ENCODE results near the gene IRF4.

Gene IRF4

DNA sequence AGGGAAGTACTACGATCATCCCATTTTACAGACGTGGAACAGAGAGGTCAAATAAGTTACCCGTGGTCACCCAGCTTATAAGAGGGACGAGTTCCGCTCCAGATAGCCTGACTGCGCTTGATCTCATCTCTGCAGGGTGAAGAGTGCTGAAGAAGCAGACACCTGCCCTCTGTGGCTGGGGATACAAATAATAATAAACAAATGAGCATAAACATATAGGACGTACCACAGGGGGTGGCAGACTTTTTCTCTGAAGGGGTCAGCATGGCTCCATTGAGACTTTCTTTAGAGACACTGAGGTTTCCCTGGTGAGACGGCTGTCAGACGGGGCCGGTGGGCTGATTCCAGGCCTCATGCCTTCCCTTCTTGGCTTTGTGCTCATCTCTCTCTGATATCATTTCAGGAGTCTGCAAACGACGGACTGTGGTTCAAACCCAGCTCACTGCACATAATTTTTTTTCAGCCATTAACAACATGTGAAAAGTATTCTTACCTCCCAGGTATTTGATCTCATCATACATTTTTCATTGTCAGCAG, 47.1 kb downstream of the IRF4 start:
- no peaks in the 10 kb centered on the region for H3K27me3 ChIP-seq (ENCODE audit: control insufficient read depth, insufficient read depth, low read length)
- no peaks in the 10 kb centered on the region for H3K36me3 ChIP-seq (ENCODE audit: control insufficient read depth, insufficient read depth, low read length)
- no peaks in the 10 kb centered on the region; the same call in 1 of the 2 replicates for H3K4me1 ChIP-seq (ENCODE audit: control insufficient read depth, insufficient read depth, low read length)
- WGBS (ENCODE audit: insufficient coverage, insufficient read length) = no CpG with 5 or more reads among the region's 12 CpGs
- H3K27ac ChIP-seq (ENCODE audit: low read length) = no peak overlapping the region
- no peak overlapping the region for H3K4me3 ChIP-seq (ENCODE audit: low read length)
- no peaks in the 10 kb centered on the region for H3K9me3 ChIP-seq (ENCODE audit: control insufficient read depth, insufficient read depth, low read length)
- no peak for DNase-seq (ENCODE audit: low read depth, low spot score)

DNA sequence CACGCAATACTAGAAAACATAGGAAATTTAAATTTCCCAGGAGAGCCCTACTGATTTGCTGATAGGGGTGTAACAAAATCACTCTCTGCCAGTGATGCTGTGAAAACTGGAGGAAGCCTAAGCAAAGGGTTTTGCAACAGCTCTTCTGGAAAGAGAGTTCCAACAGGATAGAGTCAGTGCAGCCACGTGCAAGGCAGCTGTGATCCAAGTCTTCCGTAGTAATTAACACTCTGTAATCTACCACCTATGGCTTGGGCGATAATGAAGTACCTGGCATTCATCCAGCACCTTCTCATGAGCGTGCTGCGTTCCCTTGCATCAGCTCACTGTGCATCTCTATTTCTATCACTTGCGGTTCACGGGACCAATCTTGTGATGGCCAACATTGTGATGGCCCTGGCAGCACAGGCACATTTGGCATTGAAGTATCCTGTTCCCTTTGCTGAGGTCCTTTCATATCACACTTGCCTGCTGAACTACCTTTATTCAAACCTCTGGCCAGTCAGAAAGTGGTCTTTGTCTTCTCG, 48.2 kb downstream of the IRF4 start:
- no peaks in the 10 kb centered on the region for H3K9me3 ChIP-seq (ENCODE audit: control insufficient read depth, insufficient read depth, low read length)

DNA sequence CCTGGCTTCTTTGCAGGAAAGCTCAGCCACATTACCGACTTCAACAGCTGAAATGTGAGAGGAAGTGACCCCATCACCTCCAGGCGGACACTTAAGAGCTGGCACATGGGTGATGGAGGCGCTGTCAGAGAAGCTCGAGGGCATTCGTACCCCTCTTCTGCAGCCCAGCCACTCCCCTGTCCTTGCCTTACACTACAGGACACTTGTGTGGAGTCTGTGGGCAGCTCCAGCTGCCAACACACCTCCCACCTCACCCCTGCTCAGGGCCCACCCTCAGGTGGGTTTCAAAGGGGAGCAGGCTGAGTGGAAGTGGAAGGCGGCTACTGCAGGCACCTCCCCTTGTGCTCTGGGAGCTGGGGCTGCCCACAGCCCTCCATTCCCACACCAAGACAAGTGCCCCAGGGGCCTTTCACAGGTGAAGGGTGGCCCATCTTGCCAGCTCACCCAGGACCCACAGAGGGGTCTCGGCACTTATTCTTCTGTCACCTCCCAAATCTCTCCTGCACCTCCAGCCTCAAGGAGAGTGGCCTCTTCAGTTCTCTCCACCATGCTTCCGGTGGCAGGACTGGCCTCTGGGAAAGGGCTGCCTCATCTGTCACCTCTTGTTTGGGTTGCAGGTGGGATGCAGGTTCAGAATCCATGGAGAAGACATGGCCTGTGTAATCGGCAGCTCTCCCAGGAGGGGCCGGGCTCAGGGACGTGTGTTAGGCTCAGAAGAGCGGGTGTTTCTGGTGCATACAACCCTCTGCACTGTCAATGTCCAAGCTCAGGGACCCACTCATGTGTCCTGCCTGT, 49.8 kb downstream of the IRF4 start:
- no CpG with 5 or more reads among the region's 12 CpGs for WGBS (ENCODE audit: insufficient coverage, insufficient read length)
- no peaks in the 10 kb centered on the region for H3K9me3 ChIP-seq (ENCODE audit: control insufficient read depth, insufficient read depth, low read length)
- no peak for DNase-seq (ENCODE audit: low read depth, low spot score)
- no peaks in the 10 kb centered on the region for H3K27me3 ChIP-seq (ENCODE audit: control insufficient read depth, insufficient read depth, low read length)
- H3K27ac ChIP-seq (ENCODE audit: low read length) = no peak overlapping the region
- no peaks in the 10 kb centered on the region for H3K36me3 ChIP-seq (ENCODE audit: control insufficient read depth, insufficient read depth, low read length)
- H3K4me3 ChIP-seq (ENCODE audit: low read length) = no peak overlapping the region
- no peaks in the 10 kb centered on the region; the same call in 1 of the 2 replicates for H3K4me1 ChIP-seq (ENCODE audit: control insufficient read depth, insufficient read depth, low read length)

More for the DNA sequence above, 48.2 kb downstream of the IRF4 start:
- H3K27ac ChIP-seq (ENCODE audit: low read length) = no peak overlapping the region
- H3K4me3 ChIP-seq (ENCODE audit: low read length) = no peak overlapping the region
- no peak for DNase-seq (ENCODE audit: low read depth, low spot score)
- H3K36me3 ChIP-seq (ENCODE audit: control insufficient read depth, insufficient read depth, low read length) = no peaks in the 10 kb centered on the region
- WGBS (ENCODE audit: insufficient coverage, insufficient read length) = no CpG with 5 or more reads among the region's 9 CpGs
- no peaks in the 10 kb centered on the region; the same call in 1 of the 2 replicates for H3K4me1 ChIP-seq (ENCODE audit: control insufficient read depth, insufficient read depth, low read length)
- no peaks in the 10 kb centered on the region for H3K27me3 ChIP-seq (ENCODE audit: control insufficient read depth, insufficient read depth, low read length)

DNA sequence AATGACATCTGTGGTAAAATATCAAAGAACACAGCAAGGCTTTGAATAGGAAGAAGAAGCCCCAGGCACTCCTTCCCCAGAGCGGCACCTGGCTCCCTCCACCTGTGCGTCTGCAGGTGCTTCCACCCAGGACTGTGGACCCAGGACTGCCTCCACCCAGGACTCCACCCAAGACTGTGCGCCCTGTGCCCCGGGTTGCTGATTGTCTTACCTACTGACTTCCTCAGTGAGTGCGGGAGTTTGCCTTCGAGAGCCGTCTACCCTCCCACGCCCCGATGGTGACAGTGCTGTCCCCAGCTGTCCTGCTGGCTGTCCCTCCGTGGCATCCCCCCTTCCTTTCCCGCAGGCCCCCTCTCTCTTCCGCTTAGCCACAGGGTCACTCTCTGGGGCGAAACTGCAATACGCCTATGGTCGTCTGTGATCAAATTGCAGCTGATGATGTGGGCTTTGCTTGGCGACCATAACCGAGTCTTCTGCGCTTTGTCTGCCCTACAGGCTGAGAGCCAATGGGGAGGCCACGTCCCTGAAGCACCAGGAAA, 52.1 kb downstream of the IRF4 start:
- no peak for DNase-seq (ENCODE audit: low read depth, low spot score)
- H3K27me3 ChIP-seq (ENCODE audit: control insufficient read depth, insufficient read depth, low read length) = no peaks in the 10 kb centered on the region
- H3K9me3 ChIP-seq (ENCODE audit: control insufficient read depth, insufficient read depth, low read length) = no peaks in the 10 kb centered on the region
- no peaks in the 10 kb centered on the region for H3K4me1 ChIP-seq (ENCODE audit: control insufficient read depth, insufficient read depth, low read length)
- H3K27ac ChIP-seq (ENCODE audit: low read length) = no peak overlapping the region
- WGBS (ENCODE audit: insufficient coverage, insufficient read length) = no CpG with 5 or more reads among the region's 19 CpGs
- H3K4me3 ChIP-seq (ENCODE audit: low read length) = no peak overlapping the region
- H3K36me3 ChIP-seq (ENCODE audit: control insufficient read depth, insufficient read depth, low read length) = no peaks in the 10 kb centered on the region; the same call in 1 of the 2 replicates

DNA sequence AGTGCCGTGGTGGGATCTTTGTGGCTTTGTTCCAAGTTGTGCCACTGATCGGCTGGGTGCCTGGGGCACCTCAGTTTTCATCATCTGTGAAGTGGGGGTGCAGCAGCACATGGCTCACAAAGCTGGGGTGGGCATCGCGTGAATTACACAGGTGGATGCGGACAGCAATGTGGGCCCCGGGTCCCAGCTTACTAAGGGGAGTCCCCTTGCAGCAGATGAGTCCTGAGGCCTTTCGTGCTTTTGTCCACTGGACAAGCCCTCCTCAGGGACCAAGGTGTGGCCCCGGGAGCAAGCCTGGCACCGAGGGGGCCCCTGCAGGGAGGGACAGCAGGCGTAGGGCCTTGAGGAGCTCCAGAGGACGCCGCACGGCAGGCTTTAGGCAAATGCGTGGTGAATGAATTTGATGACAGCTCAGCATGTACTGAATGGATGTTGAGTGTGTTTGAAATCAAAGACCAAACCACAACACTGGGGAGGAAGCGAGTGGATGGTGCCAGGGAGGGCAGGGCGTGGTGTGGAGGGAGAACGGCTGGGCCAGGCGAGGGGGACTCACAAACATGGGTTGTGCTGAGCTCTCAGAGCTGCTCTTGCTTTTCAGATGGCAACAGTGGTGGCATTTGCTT, 53.2 kb downstream of the IRF4 start:
- WGBS (ENCODE audit: insufficient coverage, insufficient read length) = no CpG with 5 or more reads among the region's 18 CpGs
- 0 out of 2 replicates have a peak, but pooled peaks cover 1% of the 10 kb centered on the region for H3K9me3 ChIP-seq (ENCODE audit: control insufficient read depth, insufficient read depth, low read length)
- no peaks in the 10 kb centered on the region; the same call in 1 of the 2 replicates for H3K36me3 ChIP-seq (ENCODE audit: control insufficient read depth, insufficient read depth, low read length)
- H3K4me1 ChIP-seq (ENCODE audit: control insufficient read depth, insufficient read depth, low read length) = no peaks in the 10 kb centered on the region
- no peak overlapping the region for H3K27ac ChIP-seq (ENCODE audit: low read length)
- DNase-seq (ENCODE audit: low read depth, low spot score) = no peak
- no peaks in the 10 kb centered on the region for H3K27me3 ChIP-seq (ENCODE audit: control insufficient read depth, insufficient read depth, low read length)
- no peak overlapping the region for H3K4me3 ChIP-seq (ENCODE audit: low read length)

DNA sequence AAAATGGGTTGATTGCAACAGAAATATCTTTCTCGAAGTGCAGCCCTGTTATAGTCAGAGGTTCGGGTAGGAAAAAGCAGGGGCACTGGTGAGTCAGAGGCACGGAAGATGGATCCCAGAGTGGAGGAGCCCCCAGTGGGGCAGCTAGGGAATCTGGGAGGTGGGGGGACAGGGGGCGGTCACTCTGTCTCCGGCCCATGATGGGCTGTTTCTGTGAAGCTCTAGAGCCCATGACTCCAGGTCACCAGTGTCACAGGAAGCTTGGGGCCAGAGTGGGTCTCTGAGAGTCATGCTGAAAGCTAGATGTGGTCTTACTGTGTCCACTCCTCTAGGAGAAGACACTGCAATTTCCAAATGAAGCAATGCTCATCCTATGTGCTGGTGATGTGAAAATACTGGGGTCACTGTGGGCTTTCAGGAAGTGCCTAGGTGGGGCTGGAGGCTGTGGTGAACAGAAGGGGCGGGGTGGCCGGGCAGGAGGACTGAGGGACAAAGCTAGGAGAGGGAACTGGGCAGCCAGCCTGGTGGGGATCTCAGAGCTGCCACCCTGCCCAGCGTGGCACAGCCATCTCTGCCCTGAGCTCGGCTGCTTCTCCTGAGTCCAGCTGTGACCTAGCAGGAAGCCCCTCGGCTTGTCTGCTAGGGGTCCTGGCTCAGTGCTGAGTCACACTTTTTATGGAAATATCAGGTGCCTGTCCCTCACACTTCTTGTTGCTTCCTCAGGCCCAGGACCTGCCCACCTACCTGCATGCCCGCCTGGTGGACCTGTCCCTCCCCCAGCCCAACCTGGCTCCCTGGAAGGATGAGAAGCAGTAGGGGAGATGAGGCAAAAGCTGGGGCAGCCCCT, 54.2 kb downstream of the IRF4 start:
- Histone ChIP-seq H3K9me3 (ENCODE audit: control insufficient read depth, insufficient read depth, low read length) (0 out of 2 replicates have a peak, but pooled peaks cover 1% of the 10 kb centered on the region), H3K27me3 (ENCODE audit: control insufficient read depth, insufficient read depth, low read length) (no peaks in the 10 kb centered on the region), H3K27ac (ENCODE audit: low read length) (no peak overlapping the region), H3K36me3 (ENCODE audit: control insufficient read depth, insufficient read depth, low read length) (no peaks in the 10 kb centered on the region; the same call in 1 of the 2 replicates), H3K4me1 (ENCODE audit: control insufficient read depth, insufficient read depth, low read length) (no peaks in the 10 kb centered on the region), H3K4me3 (ENCODE audit: low read length) (no peak overlapping the region)
- WGBS (ENCODE audit: insufficient coverage, insufficient read length) = no CpG with 5 or more reads among the region's 11 CpGs
- no peak for DNase-seq (ENCODE audit: low read depth, low spot score)

DNA sequence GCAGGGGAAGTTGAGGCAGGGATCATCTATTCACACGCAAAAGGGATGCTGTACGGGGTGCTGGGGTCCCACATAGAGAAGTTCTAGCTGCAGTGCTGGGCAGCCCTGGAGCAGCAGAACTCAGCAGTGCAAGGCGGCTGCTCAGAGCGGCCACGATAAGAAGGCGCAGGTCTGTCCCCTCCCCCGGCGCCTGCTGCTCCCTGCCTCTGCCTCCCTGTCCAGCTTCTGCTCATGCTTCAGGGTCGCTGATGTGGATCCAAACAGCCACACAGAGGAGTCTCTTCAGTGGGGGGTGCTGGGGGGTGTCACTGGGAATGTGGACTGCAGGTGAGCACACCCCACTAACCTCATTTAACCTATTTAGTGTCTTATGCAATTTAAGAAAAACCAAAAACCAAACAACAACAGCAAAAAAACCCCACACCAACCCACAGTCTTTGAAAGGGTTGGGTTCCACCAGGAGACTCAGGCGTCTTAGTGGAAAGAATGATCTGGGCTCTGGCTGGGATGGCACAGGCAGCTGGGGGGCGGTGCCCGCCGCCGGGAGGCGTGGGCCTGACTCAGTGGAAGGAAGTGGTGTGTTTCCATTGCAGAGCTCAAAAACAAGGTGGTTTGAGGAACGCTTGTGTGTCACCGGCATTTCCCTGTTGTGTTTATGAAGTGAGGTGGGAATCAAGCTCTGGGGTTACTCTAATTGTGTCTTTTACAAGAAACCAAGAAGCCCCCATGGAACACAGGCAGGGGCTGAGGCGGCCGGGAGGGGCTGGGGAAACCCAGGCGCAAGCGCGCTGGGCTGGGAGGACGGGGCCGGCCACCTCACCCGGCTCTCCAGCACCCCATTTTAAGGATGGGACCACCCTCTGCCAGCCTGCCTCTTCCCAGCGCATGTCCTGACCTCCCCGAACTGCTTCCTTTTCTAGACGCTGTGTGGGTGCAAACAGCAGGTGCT, 55.1 kb downstream of the IRF4 start:
- Histone ChIP-seq H3K9me3 (ENCODE audit: control insufficient read depth, insufficient read depth, low read length) (0 out of 2 replicates have a peak, but pooled peaks cover 1% of the 10 kb centered on the region), H3K27me3 (ENCODE audit: control insufficient read depth, insufficient read depth, low read length) (no peaks in the 10 kb centered on the region), H3K27ac (ENCODE audit: low read length) (no peak overlapping the region), H3K36me3 (ENCODE audit: control insufficient read depth, insufficient read depth, low read length) (no peaks in the 10 kb centered on the region; the same call in 1 of the 2 replicates), H3K4me3 (ENCODE audit: low read length) (no peak overlapping the region), H3K4me1 (ENCODE audit: control insufficient read depth, insufficient read depth, low read length) (no peaks in the 10 kb centered on the region)
- no CpG with 5 or more reads among the region's 28 CpGs for WGBS (ENCODE audit: insufficient coverage, insufficient read length)
- DNase-seq (ENCODE audit: low read depth, low spot score) = no peak

DNA sequence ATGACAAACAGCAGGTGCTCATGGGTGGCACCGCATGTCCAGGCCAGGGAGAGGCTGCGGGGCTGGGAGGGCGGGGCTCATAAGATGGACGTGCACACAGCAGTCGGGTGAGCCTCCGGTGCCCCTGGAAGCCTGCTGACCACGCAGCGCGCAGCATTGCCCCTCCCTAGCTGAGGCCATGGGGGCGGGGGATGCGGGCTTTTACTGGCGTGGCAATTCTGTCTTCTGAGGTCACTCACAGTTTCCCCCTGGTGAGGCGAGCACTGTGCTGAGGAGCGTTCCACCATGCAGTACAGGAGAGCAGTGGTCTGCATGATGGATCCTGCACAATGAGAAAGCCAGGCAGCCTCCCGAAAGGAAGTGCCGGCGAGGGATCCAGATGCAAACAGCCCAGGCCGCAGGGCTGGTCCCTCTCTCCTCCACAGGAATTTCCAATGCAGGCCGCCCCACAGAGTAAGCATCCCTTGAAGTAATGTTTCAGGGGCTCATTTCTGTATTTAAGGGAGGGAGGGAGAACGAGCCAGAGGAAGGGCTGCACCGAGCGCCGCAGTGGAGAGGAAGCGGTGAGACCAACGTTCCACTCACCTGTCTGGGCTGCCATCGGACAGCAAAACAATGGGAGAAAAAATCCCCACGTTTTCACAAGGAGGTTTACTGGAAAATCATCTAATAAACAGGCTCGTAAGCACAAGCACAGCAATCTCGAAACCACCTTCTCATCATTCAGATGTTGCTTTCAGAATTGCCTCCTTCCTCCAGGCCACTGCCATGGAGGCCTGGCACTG, 56.0 kb downstream of the IRF4 start:
- H3K27me3 ChIP-seq (ENCODE audit: control insufficient read depth, insufficient read depth, low read length) = no peaks in the 10 kb centered on the region
- H3K9me3 ChIP-seq (ENCODE audit: control insufficient read depth, insufficient read depth, low read length) = 0 out of 2 replicates have a peak, but pooled peaks cover 1% of the 10 kb centered on the region
- no peaks in the 10 kb centered on the region; the same call in 1 of the 2 replicates for H3K36me3 ChIP-seq (ENCODE audit: control insufficient read depth, insufficient read depth, low read length)
- DNase-seq (ENCODE audit: low read depth, low spot score) = no peak
- H3K4me3 ChIP-seq (ENCODE audit: low read length) = no peak overlapping the region
- no peaks in the 10 kb centered on the region for H3K4me1 ChIP-seq (ENCODE audit: control insufficient read depth, insufficient read depth, low read length)
- no peak overlapping the region for H3K27ac ChIP-seq (ENCODE audit: low read length)
- WGBS (ENCODE audit: insufficient coverage, insufficient read length) = no CpG with 5 or more reads among the region's 29 CpGs
